ENCODE results near the gene CYP19A1.
"Not testable (repeated sequence)": the region's sequence is repeated elsewhere in the genome, so short reads cannot be mapped to it uniquely, and the experiment has no call there.

Gene CYP19A1

GRCh38 chr15:51267703-51268083, 70.7 kb downstream of the CYP19A1 start:
- H3K27ac ChIP-seq: no peak overlapping the region; the same call in 1 of the 2 replicates
- TF ChIP-seq CTCF (conservative IDR thresholded peaks at IDR 0.05): no peak

DNA sequence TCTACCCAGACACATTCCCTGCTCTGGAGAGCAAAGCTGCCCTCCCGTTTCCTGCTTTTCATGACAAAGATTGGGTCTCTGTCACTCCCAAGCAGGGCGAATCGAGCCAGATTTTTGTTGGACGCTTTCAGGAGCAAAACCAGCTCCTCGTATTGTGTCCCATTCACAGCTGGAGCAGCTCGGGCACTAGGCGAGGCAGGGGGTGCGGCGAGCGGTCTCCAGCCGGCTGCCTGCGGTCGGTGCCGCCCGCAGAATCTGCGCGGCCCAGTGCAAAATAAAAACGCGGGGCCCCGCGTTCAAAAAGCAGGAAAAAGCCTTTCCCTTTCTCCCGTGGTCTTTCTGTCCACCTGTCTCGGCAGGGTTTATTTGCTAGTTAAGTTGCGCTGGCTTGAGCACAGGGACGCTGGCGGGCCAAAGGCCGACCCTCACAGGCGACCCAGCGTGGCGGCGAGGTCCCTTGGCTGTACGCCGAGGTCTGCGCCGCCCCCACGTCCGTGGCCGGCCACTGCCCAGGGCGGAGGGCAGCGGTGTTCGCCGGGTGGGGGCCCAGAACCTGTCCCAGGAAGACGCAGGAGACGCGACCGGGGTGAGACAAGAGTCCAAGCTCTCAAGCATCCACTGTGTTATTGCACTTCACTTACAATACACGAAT, 71.2 kb downstream of the CYP19A1 start:
- no peak for TF ChIP-seq CTCF (conservative IDR thresholded peaks at IDR 0.05)
- H3K27ac ChIP-seq: no peak overlapping the region; the same call in 1 of the 2 replicates

DNA sequence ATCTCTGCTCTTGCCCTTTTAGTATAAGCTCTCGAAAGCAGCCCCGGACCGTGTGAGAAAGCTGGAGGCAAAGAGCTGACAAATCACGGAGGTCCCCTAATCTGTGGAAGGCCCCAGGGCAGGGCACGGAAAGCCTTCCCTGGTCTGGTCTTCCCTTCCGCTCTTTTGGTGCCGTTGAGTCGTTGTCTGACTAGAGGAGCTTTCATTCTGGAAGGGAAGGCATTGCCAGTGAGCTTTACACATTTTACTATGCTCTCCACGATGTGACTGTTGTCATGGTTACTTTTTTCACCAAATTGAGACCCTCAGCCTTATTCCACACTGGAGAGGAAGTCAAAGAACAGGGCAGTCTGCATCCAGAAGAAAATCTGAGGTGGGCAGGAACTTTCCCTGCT, 71.7 kb downstream of the CYP19A1 start:
- H3K27ac ChIP-seq: no peak overlapping the region
- TF ChIP-seq CTCF (conservative IDR thresholded peaks at IDR 0.05): no peak

- H3K27ac ChIP-seq: no peak overlapping the region
- TF ChIP-seq CTCF (conservative IDR thresholded peaks at IDR 0.05): no peak
Observed at GRCh38 chr15:51265037-51265555, 73.3 kb downstream of the CYP19A1 start.

GRCh38 chr15:51263726-51264125, 74.7 kb downstream of the CYP19A1 start:
- no peak overlapping the region for H3K27ac ChIP-seq
- no peak for TF ChIP-seq CTCF (conservative IDR thresholded peaks at IDR 0.05)

GRCh38 chr15:51263116-51263515, 75.3 kb downstream of the CYP19A1 start:
- no peak overlapping the region for H3K27ac ChIP-seq
- no peak for TF ChIP-seq CTCF (conservative IDR thresholded peaks at IDR 0.05)

DNA sequence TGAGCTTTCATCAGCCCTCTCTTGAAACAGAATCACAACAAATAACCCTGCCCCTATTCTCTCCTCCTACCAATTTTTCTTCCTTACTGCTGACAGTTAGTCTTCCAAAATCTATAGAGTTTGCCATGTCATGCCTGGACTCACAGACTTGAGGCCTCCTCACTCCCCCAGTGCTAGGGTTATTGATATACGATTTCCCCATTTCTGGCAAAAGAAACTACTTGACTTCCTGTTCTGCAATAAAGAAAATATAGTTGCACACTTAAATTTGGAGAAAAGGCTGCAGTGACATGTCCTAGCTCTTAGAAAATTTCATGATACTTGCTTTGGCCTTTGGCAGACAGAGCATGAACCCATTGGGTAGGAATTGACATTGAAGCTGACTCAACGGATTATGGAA, 75.9 kb downstream of the CYP19A1 start:
- H3K27ac ChIP-seq: no peak overlapping the region
- no peak for TF ChIP-seq CTCF (conservative IDR thresholded peaks at IDR 0.05)

DNA sequence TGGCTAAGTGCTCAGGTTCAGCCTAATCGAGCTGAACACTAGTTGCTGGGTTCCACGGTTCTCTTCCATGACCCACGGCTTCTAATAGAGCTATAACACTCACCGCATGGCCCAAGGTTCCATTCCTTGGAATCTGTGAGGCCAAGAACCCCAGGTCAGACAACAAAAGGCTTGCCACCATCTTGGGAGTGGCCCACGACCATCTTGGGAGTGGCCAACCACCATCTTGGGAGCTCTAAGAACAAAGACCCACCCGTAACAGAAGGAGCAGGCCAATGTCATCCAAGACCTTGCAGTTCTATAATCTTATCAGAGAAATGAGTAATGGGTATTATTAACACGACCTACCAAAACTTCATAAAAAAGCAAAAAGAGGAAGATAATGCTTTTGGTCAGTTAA, 77.3 kb downstream of the CYP19A1 start:
- not testable (repeated sequence) for H3K27ac ChIP-seq
